OCI-LY3 (cell line): ENCODE measurements around the gene CISD1.

Experiments used
- H2AFZ ChIP-seq: fragments of 200-600, 300-600 bp; shearing (Covaris generic); 2 replicates; pipeline ENCODE4 v1.6.0; 2014; ENCODE audit warnings: antibody characterized with exemption, low read depth, low read length
- H3K27ac ChIP-seq: fragments of 200-600, 300-600 bp; sonication (generic); 2 replicates; pipeline ENCODE4 v1.5.1; 2014; ENCODE audit warnings: mild to moderate bottlenecking, low read length, moderate library complexity, mixed read lengths
- H3K27me3 ChIP-seq: fragments of 200-600, 300-600 bp; sonication (generic); 2 replicates; pipeline ENCODE4 v1.6.1; 2014; ENCODE audit warnings: low read depth, low read length, mixed read lengths
- H3K36me3 ChIP-seq: fragments of 200-600, 300-600 bp; sonication (generic); replicated peaks from 2 replicates; pipeline ENCODE3; 2014; ENCODE audit warnings: low read depth, low read length, mixed read lengths
- H3K4me1 ChIP-seq: fragments of 300-600, 200-600 bp; sonication (generic); 2 replicates; pipeline ENCODE4 v1.6.1; 2014; ENCODE audit warnings: low read length, mixed read lengths
- H3K4me2 ChIP-seq: fragments of 200-600, 300-600 bp; sonication (generic); 2 replicates; pipeline ENCODE4 v1.6.1; 2014; ENCODE audit warnings: low read length, mixed read lengths
- H3K4me3 ChIP-seq: fragments of 300-600, 200-600 bp; sonication (generic); 2 replicates; pipeline ENCODE4 v1.5.1; 2014; ENCODE audit warnings: antibody characterized with exemption, mild to moderate bottlenecking, low read length, moderate library complexity
- H3K79me2 ChIP-seq: fragments of 300-600, 200-600 bp; shearing (Covaris generic); 2 replicates; pipeline ENCODE4 v1.6.1; 2014; ENCODE audit warnings: mild to moderate bottlenecking, low read length, mixed read lengths
- H3K9ac ChIP-seq: fragments of 300-600, 200-600 bp; shearing (Covaris generic); 2 replicates; pipeline ENCODE4 v1.6.0; 2014; ENCODE audit warnings: mild to moderate bottlenecking, low read length, moderate library complexity
- H3K9me3 ChIP-seq: fragments of 200-600, 300-600 bp; shearing (Covaris generic); 2 replicates; pipeline ENCODE4 v1.6.1; 2014; ENCODE audit warnings: low read length, mixed read lengths; ENCODE audit not compliant: insufficient read depth
- H4K20me1 ChIP-seq: fragments of 200-600, 300-600 bp; sonication (generic); 2 replicates; pipeline ENCODE4 v1.6.1; 2016; ENCODE audit warnings: low read length, mixed read lengths; ENCODE audit not compliant: insufficient read depth
- EZH2phosphoT487 ChIP-seq: fragments of 200-600 bp; shearing (Covaris generic); IDR thresholded peaks from 2 replicates; pipeline ENCODE4 v1.6.1; 2018; ENCODE audit warnings: antibody characterized with exemption, mixed run types, low read depth
- TF ChIP-seq, protein P1 (sequence below): fragments of 200-600, 300-600 bp; sonication (generic); IDR thresholded peaks from 2 replicates; pipeline ENCODE4 v1.5.1; 2014; ENCODE audit warnings: antibody characterized with exemption, low read length, low read depth

CISD1 gene

DNA sequence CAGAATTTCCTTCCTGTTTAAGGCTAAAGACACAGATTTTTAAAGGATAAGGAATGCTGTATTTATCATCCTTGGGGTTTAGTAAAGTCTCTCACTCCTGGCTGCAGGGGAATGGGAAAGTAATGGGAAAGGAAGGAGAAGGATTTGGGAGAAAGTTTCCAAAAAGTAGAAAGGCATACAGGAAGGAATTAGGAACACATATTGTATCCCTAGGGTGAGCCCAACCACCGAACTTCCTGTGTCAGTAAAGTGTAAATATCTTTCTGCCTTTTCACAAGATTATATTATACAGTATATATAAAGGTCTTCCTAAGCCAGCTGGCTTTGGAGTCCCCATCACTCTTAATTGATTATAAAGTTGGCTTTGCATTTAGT lies 53.9 kb downstream of the CISD1 start:
- Histone ChIP-seq H3K9me3 (no peaks in the 10 kb centered on the region), H3K4me2 (peak overlapping the region; percentile 73), H3K4me1 (peaks cover 12% of the 10 kb centered on the region), H3K36me3 (no peaks in the 10 kb centered on the region), H2AFZ (0 out of 2 replicates have a peak overlapping the region, but pooled peaks have one; percentile 54), H3K9ac (no peak overlapping the region), H3K27me3 (no peaks in the 10 kb centered on the region), H3K4me3 (peak overlapping the region; percentile 16; the same call in 1 of the 2 replicates), H4K20me1 (no peaks in the 10 kb centered on the region), H3K79me2 (no peaks in the 10 kb centered on the region), H3K27ac (no peak overlapping the region)
- no peak for TF ChIP-seq EZH2phosphoT487
- TF ChIP-seq, protein P1, sequence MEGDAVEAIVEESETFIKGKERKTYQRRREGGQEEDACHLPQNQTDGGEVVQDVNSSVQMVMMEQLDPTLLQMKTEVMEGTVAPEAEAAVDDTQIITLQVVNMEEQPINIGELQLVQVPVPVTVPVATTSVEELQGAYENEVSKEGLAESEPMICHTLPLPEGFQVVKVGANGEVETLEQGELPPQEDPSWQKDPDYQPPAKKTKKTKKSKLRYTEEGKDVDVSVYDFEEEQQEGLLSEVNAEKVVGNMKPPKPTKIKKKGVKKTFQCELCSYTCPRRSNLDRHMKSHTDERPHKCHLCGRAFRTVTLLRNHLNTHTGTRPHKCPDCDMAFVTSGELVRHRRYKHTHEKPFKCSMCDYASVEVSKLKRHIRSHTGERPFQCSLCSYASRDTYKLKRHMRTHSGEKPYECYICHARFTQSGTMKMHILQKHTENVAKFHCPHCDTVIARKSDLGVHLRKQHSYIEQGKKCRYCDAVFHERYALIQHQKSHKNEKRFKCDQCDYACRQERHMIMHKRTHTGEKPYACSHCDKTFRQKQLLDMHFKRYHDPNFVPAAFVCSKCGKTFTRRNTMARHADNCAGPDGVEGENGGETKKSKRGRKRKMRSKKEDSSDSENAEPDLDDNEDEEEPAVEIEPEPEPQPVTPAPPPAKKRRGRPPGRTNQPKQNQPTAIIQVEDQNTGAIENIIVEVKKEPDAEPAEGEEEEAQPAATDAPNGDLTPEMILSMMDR, result no peak

DNA sequence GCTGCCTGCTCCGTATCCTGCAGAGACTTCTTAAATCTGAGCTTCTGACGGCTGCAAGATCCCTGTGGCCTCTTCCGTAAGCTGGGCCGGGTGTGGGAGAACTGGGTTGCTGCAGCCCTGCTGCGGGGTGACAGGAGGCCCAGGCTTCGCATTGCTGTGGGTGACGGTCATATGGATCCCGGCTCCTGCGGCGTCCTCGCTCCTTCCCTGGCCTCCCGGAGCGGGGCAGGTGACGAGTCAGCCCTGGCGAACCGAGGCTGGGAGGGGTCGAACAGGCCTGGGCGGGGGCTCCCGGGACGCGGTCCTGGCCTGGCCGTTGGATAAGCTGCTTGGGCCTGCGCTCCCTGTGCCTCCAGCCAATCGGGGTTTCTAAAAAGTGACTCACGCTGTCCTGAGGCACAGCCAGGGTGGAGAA lies 58.0 kb downstream of the CISD1 start:
- no peak overlapping the region for H3K27ac ChIP-seq
- no peak overlapping the region for H3K9ac ChIP-seq
- no peaks in the 10 kb centered on the region for H4K20me1 ChIP-seq
- no peak overlapping the region for H3K4me2 ChIP-seq
- no peaks in the 10 kb centered on the region for H3K36me3 ChIP-seq
- H3K4me1 ChIP-seq, result peaks cover 12% of the 10 kb centered on the region
- no peaks in the 10 kb centered on the region for H3K9me3 ChIP-seq
- no peak overlapping the region for H2AFZ ChIP-seq
- TF ChIP-seq, protein P1, result no peak
- no peak for TF ChIP-seq EZH2phosphoT487
- H3K4me3 ChIP-seq, result no peak overlapping the region
- no peaks in the 10 kb centered on the region for H3K27me3 ChIP-seq
- H3K79me2 ChIP-seq, result no peaks in the 10 kb centered on the region

GRCh38 chr10:58328233-58328632 lies 59.3 kb downstream of the CISD1 start:
- Histone ChIP-seq H3K4me1 (no peaks in the 10 kb centered on the region; the same call in 1 of the 2 replicates), H3K27me3 (no peaks in the 10 kb centered on the region), H3K27ac (no peak overlapping the region)

DNA sequence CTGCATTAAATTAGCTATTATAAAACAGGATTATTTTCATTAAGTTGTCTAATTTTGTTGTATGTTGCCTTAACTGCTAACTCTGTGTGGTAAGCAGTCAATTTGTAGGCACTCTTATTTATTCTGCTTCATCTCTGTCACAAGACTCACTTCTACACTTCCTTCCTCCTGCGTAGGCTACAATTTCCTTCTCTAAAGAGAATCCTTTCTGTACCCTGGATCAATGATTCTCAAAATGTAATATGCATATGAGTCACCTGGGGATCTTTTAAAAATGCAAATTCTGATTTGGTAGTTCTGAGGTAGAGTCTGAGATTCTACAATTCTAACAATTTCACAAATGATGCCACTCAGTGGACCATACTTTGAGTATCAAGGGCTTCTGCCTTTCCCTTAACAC lies 61.5 kb downstream of the CISD1 start:
- Histone ChIP-seq H4K20me1 (no peaks in the 10 kb centered on the region), H3K36me3 (no peaks in the 10 kb centered on the region), H3K27ac (no peak overlapping the region), H3K79me2 (peaks cover 5% of the 10 kb centered on the region), H3K9ac (no peak overlapping the region), H2AFZ (no peak overlapping the region), H3K9me3 (no peaks in the 10 kb centered on the region), H3K4me1 (no peaks in the 10 kb centered on the region), H3K27me3 (no peaks in the 10 kb centered on the region), H3K4me2 (no peak overlapping the region), H3K4me3 (no peak overlapping the region)
- no peak for TF ChIP-seq EZH2phosphoT487
- TF ChIP-seq, protein P1, result no peak

More at GRCh38 chr10:58328233-58328632, 59.3 kb downstream of the CISD1 start:
- Histone ChIP-seq H3K9me3 (no peaks in the 10 kb centered on the region), H2AFZ (no peak overlapping the region), H3K4me3 (no peak overlapping the region), H3K4me2 (no peak overlapping the region), H3K9ac (no peak overlapping the region), H4K20me1 (no peaks in the 10 kb centered on the region), H3K36me3 (no peaks in the 10 kb centered on the region), H3K79me2 (no peaks in the 10 kb centered on the region)
- TF ChIP-seq EZH2phosphoT487, result no peak
- TF ChIP-seq, protein P1, result no peak
